ENCODE measurements around the gene SLC10A7. TPM values are rescaled to one million over a fixed set of nuclear protein-coding genes. Genes with fewer than 3 reads are reported as not detected.
"Not testable (repeated sequence)": the region's sequence is repeated elsewhere in the genome, so short reads cannot be mapped to it uniquely, and the experiment has no call there.

Gene SLC10A7
- total and polyA plus RNA-seq, 2 of the 4 experiments (the other 2 are of a cell fraction), result 5.2 to 8.4 TPM

DNA sequence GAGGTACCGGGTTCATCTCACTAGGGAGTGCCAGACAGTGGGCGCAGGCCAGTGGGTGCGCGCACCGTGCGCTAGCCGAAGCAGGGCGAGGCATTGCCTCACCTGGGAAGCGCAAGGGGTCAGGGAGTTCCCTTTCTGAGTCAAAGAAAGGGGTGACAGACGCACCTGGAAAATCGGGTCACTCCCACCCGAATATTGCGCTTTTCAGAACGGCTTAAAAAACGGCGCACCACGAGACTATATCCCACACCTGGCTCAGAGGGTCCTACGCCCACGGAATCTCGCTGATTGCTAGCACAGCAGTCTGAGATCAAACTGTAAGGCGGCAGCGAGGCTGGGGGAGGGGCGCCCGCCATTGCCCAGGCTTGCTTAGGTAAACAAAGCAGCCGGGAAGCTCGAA, 171.6 kb downstream of the SLC10A7 start:
- H2AK5ac ChIP-seq (ENCODE audit: low read depth, low read length); H2AFZ ChIP-seq (replicated peaks; ENCODE audit: low read length, poor library complexity); in situ Hi-C loops (cut with MboI; ENCODE audit: low sequenced_read_pairs); H2BK15ac ChIP-seq (ENCODE audit: low read depth, low read length); intact Hi-C loops (cut with micrococcal nuclease); H4K5ac ChIP-seq (ENCODE audit: low read depth, low read length); H4K91ac ChIP-seq (ENCODE audit: insufficient read depth, low read depth, low read length); H3K27me3 ChIP-seq (ENCODE audit: control insufficient read depth, insufficient read depth, low read length); H3K23ac ChIP-seq (ENCODE audit: low read depth, low read length); H3K4me1 ChIP-seq (ENCODE audit: control insufficient read depth, insufficient read depth, low read length); H3K9me1 ChIP-seq (ENCODE audit: insufficient read depth, low read length); BruUV-seq (replicated peaks); H3K56ac ChIP-seq (ENCODE audit: extremely low read depth, insufficient read depth, low read length); H3K4me3 ChIP-seq (ENCODE audit: insufficient read depth, low read depth, low read length); ATAC-seq (ENCODE audit: low read depth); H4K8ac ChIP-seq (ENCODE audit: low read depth in 2 of 2, low read length in 2 of 2); H2BK20ac ChIP-seq (ENCODE audit: low read depth, low read length); H3K79me1 ChIP-seq (ENCODE audit: low read depth in 1 of 2, low read length in 2 of 2); H4K20me1 ChIP-seq (ENCODE audit: insufficient read depth, low read length); H3K9ac ChIP-seq (ENCODE audit: low read depth, low read length); POLR2A ChIA-PET (ENCODE audit: unreplicated experiment); DNase-seq; dilution Hi-C loops (cut with HindIII; ENCODE audit: low sequenced_read_pairs, unreplicated experiment); H2AK9ac ChIP-seq (replicated peaks; ENCODE audit: low read depth, low read length, poor library complexity); H2BK120ac ChIP-seq (ENCODE audit: low read depth, low read length); H3K14ac ChIP-seq (replicated peaks; ENCODE audit: low read depth, low read length); H3K18ac ChIP-seq (ENCODE audit: low read depth, low read length); H3K27ac ChIP-seq (ENCODE audit: insufficient read depth, low read length); CTCF ChIA-PET; H3K4ac ChIP-seq (ENCODE audit: low read depth, low read length); H3K36me3 ChIP-seq (ENCODE audit: control insufficient read depth, insufficient read depth, low read length); H2BK5ac ChIP-seq (ENCODE audit: low read depth, low read length, poor library complexity, severe bottlenecking); H3K9me3 ChIP-seq (ENCODE audit: control insufficient read depth, insufficient read depth, low read length); H3K4me2 ChIP-seq (ENCODE audit: low read depth, low read length): not testable (repeated sequence)
- WGBS, 2 experiments (ENCODE audit: extremely low coverage in 2 of 2, insufficient read length in 1 of 2), result no CpG with 5 or more reads among the region's 26 CpGs
